Measurements from ENCODE around the gene PCSK6. TPM values are rescaled to one million over a fixed set of nuclear protein-coding genes. Genes with fewer than 3 reads are reported as not detected.

Gene PCSK6
- total RNA-seq, 2 experiments from 2014 or later: 0.57 TPM; not detected in 1

GRCh38 chr15:101397521-101398003, 91.9 kb downstream of the PCSK6 start:
- no peak overlapping the region for H3K27ac ChIP-seq (ENCODE audit: low read depth, low read length, poor library complexity, severe bottlenecking)
- ChIA-PET POLR2A (no interaction called here), CTCF (ENCODE audit: unreplicated experiment) (no interaction called here)
- no TSS peak for BruUV-seq (replicated peaks)
- intact Hi-C loops (cut with micrococcal nuclease; ENCODE audit: unreplicated experiment): no loop called here
- H3K9me2 ChIP-seq (ENCODE audit: insufficient read depth, low read length): no peaks in the 10 kb centered on the region
- H3K4me2 ChIP-seq (ENCODE audit: low read length): no peak overlapping the region
- H3K4me1 ChIP-seq (ENCODE audit: insufficient read depth, low read length, poor library complexity, severe bottlenecking): no peaks in the 10 kb centered on the region
- no peaks in the 10 kb centered on the region for H3K9me3 ChIP-seq (ENCODE audit: low read length)
- no peak overlapping the region for H3K4me3 ChIP-seq (ENCODE audit: low read depth, low read length, poor library complexity, severe bottlenecking)
- no peak for DNase-seq (ENCODE audit: low spot score)
- no peak overlapping the region for H2AFZ ChIP-seq (ENCODE audit: low read length)
- H3K36me3 ChIP-seq (ENCODE audit: insufficient read depth, low read length): no peaks in the 10 kb centered on the region
- no peaks in the 10 kb centered on the region for H4K20me1 ChIP-seq (ENCODE audit: insufficient read depth, low read length)
- TF ChIP-seq, protein P1, sequence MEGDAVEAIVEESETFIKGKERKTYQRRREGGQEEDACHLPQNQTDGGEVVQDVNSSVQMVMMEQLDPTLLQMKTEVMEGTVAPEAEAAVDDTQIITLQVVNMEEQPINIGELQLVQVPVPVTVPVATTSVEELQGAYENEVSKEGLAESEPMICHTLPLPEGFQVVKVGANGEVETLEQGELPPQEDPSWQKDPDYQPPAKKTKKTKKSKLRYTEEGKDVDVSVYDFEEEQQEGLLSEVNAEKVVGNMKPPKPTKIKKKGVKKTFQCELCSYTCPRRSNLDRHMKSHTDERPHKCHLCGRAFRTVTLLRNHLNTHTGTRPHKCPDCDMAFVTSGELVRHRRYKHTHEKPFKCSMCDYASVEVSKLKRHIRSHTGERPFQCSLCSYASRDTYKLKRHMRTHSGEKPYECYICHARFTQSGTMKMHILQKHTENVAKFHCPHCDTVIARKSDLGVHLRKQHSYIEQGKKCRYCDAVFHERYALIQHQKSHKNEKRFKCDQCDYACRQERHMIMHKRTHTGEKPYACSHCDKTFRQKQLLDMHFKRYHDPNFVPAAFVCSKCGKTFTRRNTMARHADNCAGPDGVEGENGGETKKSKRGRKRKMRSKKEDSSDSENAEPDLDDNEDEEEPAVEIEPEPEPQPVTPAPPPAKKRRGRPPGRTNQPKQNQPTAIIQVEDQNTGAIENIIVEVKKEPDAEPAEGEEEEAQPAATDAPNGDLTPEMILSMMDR (conservative IDR thresholded peaks at IDR 0.05; ENCODE audit: low read length): no peak
- TF ChIP-seq EZH2phosphoT487 (IDR thresholded peaks at IDR 0.05; ENCODE audit: borderline replicate concordance, low read depth, low read length): no peak
- H3K79me2 ChIP-seq (ENCODE audit: insufficient read depth, low read depth, low read length): no peaks in the 10 kb centered on the region

GRCh38 chr15:101396484-101397261, 92.8 kb downstream of the PCSK6 start:
- no peaks in the 10 kb centered on the region for H3K9me3 ChIP-seq (ENCODE audit: low read length)
- no peak overlapping the region for H2AFZ ChIP-seq (ENCODE audit: low read length)
- no peaks in the 10 kb centered on the region for H3K36me3 ChIP-seq (ENCODE audit: insufficient read depth, low read length)
- ChIA-PET CTCF (ENCODE audit: unreplicated experiment) (no interaction called here), POLR2A (no interaction called here)
- no peak overlapping the region for H3K4me3 ChIP-seq (ENCODE audit: low read depth, low read length, poor library complexity, severe bottlenecking)
- no peak overlapping the region for H3K27ac ChIP-seq (ENCODE audit: low read depth, low read length, poor library complexity, severe bottlenecking)
- H3K9me2 ChIP-seq (ENCODE audit: insufficient read depth, low read length): no peaks in the 10 kb centered on the region
- BruUV-seq (replicated peaks): no TSS peak
- no peak for DNase-seq (ENCODE audit: low spot score)
- no peak overlapping the region for H3K4me2 ChIP-seq (ENCODE audit: low read length)
- no peaks in the 10 kb centered on the region for H3K79me2 ChIP-seq (ENCODE audit: insufficient read depth, low read depth, low read length)
- H3K4me1 ChIP-seq (ENCODE audit: insufficient read depth, low read length, poor library complexity, severe bottlenecking): no peaks in the 10 kb centered on the region
- intact Hi-C loops (cut with micrococcal nuclease; ENCODE audit: unreplicated experiment): no loop called here
- no peaks in the 10 kb centered on the region for H4K20me1 ChIP-seq (ENCODE audit: insufficient read depth, low read length)
- TF ChIP-seq EZH2phosphoT487 (IDR thresholded peaks at IDR 0.05; ENCODE audit: borderline replicate concordance, low read depth, low read length): no peak
- TF ChIP-seq, protein P1 (conservative IDR thresholded peaks at IDR 0.05; ENCODE audit: low read length): no peak

DNA sequence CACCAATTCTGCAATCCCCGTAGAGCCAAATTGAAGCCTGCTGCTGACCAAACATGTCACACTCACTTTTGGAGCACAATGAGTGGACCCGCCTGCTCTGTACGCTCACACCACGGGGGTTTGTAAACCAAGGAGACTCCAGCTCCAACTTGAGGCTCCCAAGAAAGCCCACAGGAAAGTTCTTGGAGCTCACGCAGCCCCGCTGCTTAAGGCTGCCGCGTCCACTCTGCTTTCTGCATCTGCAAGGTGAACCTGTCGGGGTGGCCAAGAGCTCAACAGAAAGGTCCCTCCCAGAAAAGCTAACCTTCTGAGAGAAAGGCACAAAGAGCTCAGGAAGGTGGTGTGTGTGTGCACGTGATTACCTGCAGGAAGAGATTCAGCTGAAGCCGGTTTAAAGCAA, 94.9 kb downstream of the PCSK6 start:
- no peaks in the 10 kb centered on the region for H3K9me3 ChIP-seq (ENCODE audit: low read length)
- no peaks in the 10 kb centered on the region for H4K20me1 ChIP-seq (ENCODE audit: insufficient read depth, low read length)
- POLR2A ChIA-PET: no interaction called here
- CTCF ChIA-PET (ENCODE audit: unreplicated experiment): no interaction called here
- H3K9me2 ChIP-seq (ENCODE audit: insufficient read depth, low read length): no peaks in the 10 kb centered on the region
- no peak for DNase-seq (ENCODE audit: low spot score)
- intact Hi-C loops (cut with micrococcal nuclease; ENCODE audit: unreplicated experiment): no loop called here
- no peaks in the 10 kb centered on the region for H3K36me3 ChIP-seq (ENCODE audit: insufficient read depth, low read length)
- no peaks in the 10 kb centered on the region for H3K4me1 ChIP-seq (ENCODE audit: insufficient read depth, low read length, poor library complexity, severe bottlenecking)
- no TSS peak for BruUV-seq (replicated peaks)
- no peak overlapping the region for H3K27ac ChIP-seq (ENCODE audit: low read depth, low read length, poor library complexity, severe bottlenecking)
- no peak for TF ChIP-seq EZH2phosphoT487 (IDR thresholded peaks at IDR 0.05; ENCODE audit: borderline replicate concordance, low read depth, low read length)
- TF ChIP-seq, protein P1 (conservative IDR thresholded peaks at IDR 0.05; ENCODE audit: low read length): no peak
- no peak overlapping the region for H2AFZ ChIP-seq (ENCODE audit: low read length)
- no peaks in the 10 kb centered on the region for H3K79me2 ChIP-seq (ENCODE audit: insufficient read depth, low read depth, low read length)
- no peak overlapping the region for H3K4me2 ChIP-seq (ENCODE audit: low read length)
- no peak overlapping the region for H3K4me3 ChIP-seq (ENCODE audit: low read depth, low read length, poor library complexity, severe bottlenecking)
